Activated CD4-positive, alpha-beta T cell treated with anti-CD3 and anti-CD28 coated beads for 36 hours (primary cell): ENCODE results near the gene TSPAN2. TPM values are rescaled to one million over a fixed set of nuclear protein-coding genes. Genes with fewer than 3 reads are reported as not detected.

Experiments used
- ATAC-seq: fragments of 200-7000 bp; cut with Tn5 transposase; one replicate; pipeline ENCODE4 v1.10.0; 2021; ENCODE audit warnings: mild to moderate bottlenecking, moderate library complexity
- CTCF ChIA-PET: fragments of 350-600 bp; sonication (Branson Sonifier 250); formaldehyde crosslinking; loops from one replicate; lab custom pipeline; 2021; ENCODE audit warnings: antibody characterized with exemption; lab: Charles Lee
- POLR2A ChIA-PET: fragments of 350-600 bp; sonication (Branson Sonifier 250); formaldehyde crosslinking; loops from one replicate; lab custom pipeline; 2021; ENCODE audit warnings: antibody characterized with exemption, inconsistent platforms; lab: Charles Lee
- DNase-seq: peaks from one replicate; pipeline ENCODE4 v3.0.0-alpha.2; 2020
- H3K27ac Mint-ChIP-seq: one replicate; pipeline ENCODE4 v1.8.0; 2021; ENCODE audit warnings: mixed read lengths
- H3K27me3 Mint-ChIP-seq: one replicate; pipeline ENCODE4 v1.8.0; 2021; ENCODE audit warnings: mixed read lengths
- H3K36me3 Mint-ChIP-seq: one replicate; pipeline ENCODE4 v1.8.0; 2021; ENCODE audit warnings: low read depth, mixed read lengths
- H3K4me1 Mint-ChIP-seq: one replicate; pipeline ENCODE4 v1.8.0; 2021; ENCODE audit warnings: mixed read lengths
- H3K4me3 Mint-ChIP-seq: one replicate; pipeline ENCODE4 v1.8.0; 2021; ENCODE audit warnings: mild to moderate bottlenecking, moderate library complexity, mixed read lengths
- H3K9me3 Mint-ChIP-seq: one replicate; pipeline ENCODE4 v1.8.0; 2021; ENCODE audit warnings: low read depth, mixed read lengths
- intact Hi-C, 2 experiments: fragments of 100-400 bp; cut with DNase I in 1 of 2; cut with micrococcal nuclease in 1 of 2; formaldehyde crosslinking; loops; one replicate each; pipeline versions ENCODE4 v1.14.2 to v1.15.1; 2022 to 2024; cut with DNase I, micrococcal nuclease
- total RNA-seq, 2 experiments: library from RNA; stranded (reverse); gene quantifications; one replicate each; pipeline ENCODE4 v1.2.3, GENCODE V29; 2021

TSPAN2 gene
- total RNA-seq = under 1 TPM; 0.69 to 0.91 TPM

DNA sequence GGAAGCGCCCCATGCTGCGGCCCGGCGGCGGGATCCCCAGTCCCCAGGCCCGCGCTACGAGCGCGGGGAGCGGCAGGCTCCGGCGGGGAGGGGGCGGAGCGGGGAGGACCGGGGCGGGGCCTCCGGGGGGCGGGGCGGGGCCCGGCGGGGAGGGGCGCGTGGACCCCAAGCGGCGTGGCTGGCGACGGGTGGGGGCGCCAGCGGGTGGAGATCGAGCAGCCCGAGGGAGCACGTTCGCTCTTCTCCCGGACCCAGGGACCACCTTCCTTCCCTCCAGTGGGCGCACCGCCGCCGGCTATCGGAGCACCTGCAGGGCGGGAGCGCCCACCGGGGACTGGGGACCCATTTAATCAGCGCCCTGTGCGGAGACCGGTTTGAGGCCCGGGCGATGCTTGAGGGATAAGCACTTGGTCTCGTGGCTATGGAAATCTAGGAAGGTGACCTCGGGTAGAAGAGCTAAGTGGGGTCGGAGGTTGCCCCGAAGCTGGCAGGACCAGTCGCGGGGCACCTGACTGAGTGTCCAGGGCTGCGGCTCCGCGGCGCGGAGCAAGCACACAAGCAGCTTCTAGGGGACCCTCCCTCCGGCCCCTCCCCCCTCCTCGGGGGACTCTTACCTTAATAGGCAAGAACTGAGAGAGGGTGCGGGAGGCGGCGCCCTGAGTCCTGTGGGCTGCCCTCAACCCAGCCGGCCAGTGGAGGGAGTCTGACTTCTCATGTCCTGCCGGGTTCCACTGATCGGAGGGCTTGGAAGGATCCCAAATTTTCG is at the start of gene TSPAN2:
Gene TSPAN2, minus strand, starts transcription at position 84 of the 766 bp plus-strand sequence. Its CDS starts 71 bp downstream, at position 13.
- ChIA-PET CTCF (interaction anchor here (0.5 to 1.1 kb wide), 2 partner anchors 12 to 36 kb away, joined by 3 read pairs; no protein-coding TSS in a partner anchor), POLR2A (no interaction called here)
- Mint-ChIP-seq H3K36me3 (no peaks in the 10 kb centered on the region), H3K4me3 (peak within 1 kb of the TSS; percentile 70), H3K4me1 (peaks cover 32% of the 10 kb centered on the region), H3K27me3 (peaks cover 3% of the 10 kb centered on the region), H3K9me3 (no peaks in the 10 kb centered on the region), H3K27ac (peak within 1 kb of the TSS; percentile 1)
- ATAC-seq (peak; percentile 80), DNase-seq (peak; percentile 65)
- intact Hi-C loops = loop anchor here (1.0 to 10.0 kb wide), 4 partner anchors 10 to 745 kb away; no protein-coding TSS in a partner anchor

DNA sequence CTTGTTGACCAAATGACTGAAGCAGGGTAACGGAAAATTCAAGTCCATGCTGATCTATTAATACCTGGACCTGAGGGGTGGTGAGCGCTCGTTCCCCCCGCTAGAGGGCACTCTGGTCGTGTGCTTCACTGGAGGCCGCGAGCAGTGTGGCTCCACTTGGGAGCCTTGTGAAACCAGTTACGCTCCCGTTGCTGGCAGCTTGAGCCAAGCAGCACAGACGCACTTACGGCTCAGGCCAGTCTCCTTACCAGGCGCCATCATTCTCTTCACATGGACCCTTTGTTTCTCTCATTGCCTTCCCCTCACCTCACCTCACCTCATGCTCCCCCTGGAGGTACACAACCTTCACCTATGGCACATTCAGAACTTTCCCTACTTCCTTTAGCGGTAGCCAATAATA is 49.7 kb upstream of the TSPAN2 start:
- POLR2A ChIA-PET = no interaction called here
- H3K4me3 Mint-ChIP-seq = peak overlapping the region; percentile 11
- peak; percentile 88 for ATAC-seq
- no peaks in the 10 kb centered on the region for H3K36me3 Mint-ChIP-seq
- no peaks in the 10 kb centered on the region for H3K9me3 Mint-ChIP-seq
- H3K4me1 Mint-ChIP-seq = peaks cover 4% of the 10 kb centered on the region
- H3K27me3 Mint-ChIP-seq = peaks cover 11% of the 10 kb centered on the region
- intact Hi-C loops = loop anchor here (1.0 to 10.0 kb wide), 5 partner anchors 138 to 456 kb away; no protein-coding TSS in a partner anchor
- no peak overlapping the region for H3K27ac Mint-ChIP-seq
- CTCF ChIA-PET = interaction anchor here (0.6 to 2.2 kb wide), 10 partner anchors 10 to 460 kb away, joined by 3 to 10 read pairs (median 4); no protein-coding TSS in a partner anchor
- peak; percentile 79 for DNase-seq

DNA sequence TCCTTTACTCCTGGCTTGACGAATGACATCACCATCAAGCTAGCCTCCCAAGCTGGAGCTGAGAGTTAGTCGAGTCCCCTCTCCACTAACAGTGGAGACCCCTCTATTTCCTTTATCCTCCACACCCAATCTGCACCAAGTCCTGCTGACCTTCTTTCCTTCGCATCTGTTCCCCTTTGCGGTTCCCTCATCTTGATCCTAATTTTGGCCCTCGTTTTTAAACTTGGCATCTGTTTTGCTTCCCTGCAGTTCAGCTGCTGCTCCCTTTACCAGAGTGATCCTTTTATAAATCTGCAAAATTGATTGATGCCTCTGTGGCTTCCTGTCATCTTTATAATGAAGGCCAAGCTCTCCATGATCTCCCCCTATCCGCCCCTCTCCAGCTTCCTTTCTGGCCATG is 49.0 kb upstream of the TSPAN2 start:
- no peak for DNase-seq
- CTCF ChIA-PET = interaction anchor here (0.6 to 2.2 kb wide), 14 partner anchors 11 to 461 kb away, joined by 3 to 12 read pairs (median 4); no protein-coding TSS in a partner anchor
- intact Hi-C loops = loop anchor here (2.0 to 10.0 kb wide), 4 partner anchors 139 to 457 kb away; no protein-coding TSS in a partner anchor
- no peaks in the 10 kb centered on the region for H3K9me3 Mint-ChIP-seq
- H3K27ac Mint-ChIP-seq = no peak overlapping the region
- no peak overlapping the region for H3K4me3 Mint-ChIP-seq
- POLR2A ChIA-PET = no interaction called here
- H3K27me3 Mint-ChIP-seq = peaks cover 11% of the 10 kb centered on the region
- no peak for ATAC-seq
- H3K4me1 Mint-ChIP-seq = peaks cover 4% of the 10 kb centered on the region
- H3K36me3 Mint-ChIP-seq = no peaks in the 10 kb centered on the region

DNA sequence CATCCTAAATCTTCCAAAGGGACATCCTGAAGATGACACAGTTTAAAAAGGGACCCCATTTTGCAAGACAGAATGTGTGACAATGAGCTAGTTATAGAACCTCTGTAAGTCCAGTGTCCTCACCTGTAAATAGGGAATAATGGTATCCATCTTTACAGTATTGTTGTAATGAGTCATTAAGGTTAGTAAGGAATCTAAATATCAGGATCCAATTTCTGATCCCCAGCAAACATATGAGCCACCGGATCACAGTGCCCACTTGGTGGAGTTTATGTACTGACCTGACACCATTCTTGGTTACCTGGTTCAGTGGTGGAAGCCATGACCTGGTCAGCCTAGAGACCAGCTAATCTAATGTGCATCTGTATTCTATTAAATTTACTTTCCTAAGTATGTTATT is 47.9 kb upstream of the TSPAN2 start:
- peaks cover 11% of the 10 kb centered on the region for H3K27me3 Mint-ChIP-seq

DNA sequence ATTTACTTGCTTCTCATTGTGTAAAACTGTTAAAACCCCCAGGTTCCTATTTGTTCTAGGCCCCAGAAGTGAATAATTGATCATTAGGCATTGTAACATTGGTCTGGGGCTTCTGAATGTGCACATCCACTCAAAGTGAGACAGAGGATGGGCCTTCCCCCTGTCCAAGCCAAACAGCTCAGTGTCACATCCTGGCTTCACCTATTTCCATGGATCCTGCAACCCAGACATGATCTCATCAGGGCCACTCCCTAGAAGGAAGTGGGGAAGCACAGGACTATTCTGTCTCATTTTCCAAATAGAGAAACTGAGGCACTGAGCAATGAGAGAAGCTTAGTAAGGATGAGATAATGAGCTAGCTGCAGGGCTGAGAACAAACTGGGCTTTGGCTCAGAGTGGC is 47.4 kb upstream of the TSPAN2 start:
- no peaks in the 10 kb centered on the region for H3K36me3 Mint-ChIP-seq
- H3K4me1 Mint-ChIP-seq = peaks cover 4% of the 10 kb centered on the region
- H3K27ac Mint-ChIP-seq = no peak overlapping the region

More for the DNA sequence above, 47.9 kb upstream of the TSPAN2 start:
- no peak overlapping the region for H3K4me3 Mint-ChIP-seq
- no peaks in the 10 kb centered on the region for H3K36me3 Mint-ChIP-seq
- intact Hi-C loops = loop anchor here in 1 of 2 experiments (5.0 to 10.0 kb wide), 2 partner anchors 140 to 338 kb away; no protein-coding TSS in a partner anchor
- ChIA-PET CTCF (interaction anchor here (0.6 to 2.2 kb wide), 15 partner anchors 8 to 544 kb away, joined by 3 to 12 read pairs (median 4); no protein-coding TSS in a partner anchor), POLR2A (no interaction called here)
- H3K9me3 Mint-ChIP-seq = no peaks in the 10 kb centered on the region
- DNase-seq (no peak), ATAC-seq (no peak)
- H3K4me1 Mint-ChIP-seq = peaks cover 4% of the 10 kb centered on the region
- H3K27ac Mint-ChIP-seq = no peak overlapping the region

DNA sequence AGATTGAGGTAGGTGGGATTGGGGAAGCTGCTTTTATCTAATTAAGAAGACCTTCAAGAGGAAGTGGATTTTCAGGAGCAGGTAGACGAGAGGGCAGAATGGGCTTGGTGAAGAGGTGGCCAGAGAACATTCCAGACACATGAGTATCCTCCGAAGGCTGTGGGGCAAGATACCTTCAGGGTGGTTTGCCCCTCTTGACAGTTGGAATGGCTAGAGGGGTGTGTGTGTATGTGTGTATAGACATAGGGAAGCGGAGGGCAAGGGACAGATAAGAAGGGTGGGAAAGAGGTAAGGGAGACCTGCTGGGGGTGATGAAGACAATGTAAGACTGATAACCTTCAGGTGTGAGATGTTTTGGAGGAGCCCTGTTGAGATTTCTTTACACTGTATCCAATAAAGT is 46.8 kb upstream of the TSPAN2 start:
- DNase-seq = no peak
- Mint-ChIP-seq H3K9me3 (no peaks in the 10 kb centered on the region), H3K27ac (no peak overlapping the region), H3K4me1 (peaks cover 4% of the 10 kb centered on the region), H3K36me3 (no peaks in the 10 kb centered on the region), H3K27me3 (peaks cover 7% of the 10 kb centered on the region), H3K4me3 (no peak overlapping the region)
- CTCF ChIA-PET = interaction anchor here (0.6 to 1.2 kb wide), 3 partner anchors 162 to 460 kb away, joined by 3 read pairs; no protein-coding TSS in a partner anchor
- no peak for ATAC-seq
- POLR2A ChIA-PET = no interaction called here
- intact Hi-C loops = loop anchor here in 1 of 2 experiments (5.0 to 10.0 kb wide), 2 partner anchors 141 to 339 kb away; no protein-coding TSS in a partner anchor

More for the DNA sequence above, 47.4 kb upstream of the TSPAN2 start:
- Mint-ChIP-seq H3K4me3 (no peak overlapping the region), H3K27me3 (peaks cover 8% of the 10 kb centered on the region), H3K9me3 (no peaks in the 10 kb centered on the region)
- ChIA-PET POLR2A (no interaction called here), CTCF (interaction anchor here (0.6 to 2.0 kb wide), 9 partner anchors 9 to 459 kb away, joined by 3 to 12 read pairs (median 5); no protein-coding TSS in a partner anchor)
- intact Hi-C loops = loop anchor here in 1 of 2 experiments (5.0 to 10.0 kb wide), 2 partner anchors 141 to 338 kb away; no protein-coding TSS in a partner anchor
- no peak for ATAC-seq
- no peak for DNase-seq

DNA sequence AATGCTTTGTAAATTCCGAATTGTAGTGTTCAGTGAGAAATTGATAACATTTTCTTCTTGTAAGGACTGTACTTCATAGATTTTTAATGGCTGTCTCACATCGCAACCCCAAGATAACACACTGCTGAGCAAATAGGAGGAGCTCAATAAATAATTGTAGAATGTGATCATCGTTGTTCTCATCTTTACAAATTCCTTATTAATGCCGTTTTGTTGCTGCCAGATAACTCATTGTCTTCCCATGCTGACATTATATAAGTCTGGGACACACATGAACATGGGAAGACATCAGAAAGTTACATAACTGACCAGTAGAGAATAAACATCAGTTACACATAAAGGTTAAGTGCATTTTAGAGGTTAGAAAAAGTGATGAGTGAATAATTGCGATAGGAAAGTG is 46.4 kb upstream of the TSPAN2 start:
- Mint-ChIP-seq H3K9me3 (no peaks in the 10 kb centered on the region), H3K36me3 (no peaks in the 10 kb centered on the region), H3K27me3 (peaks cover 7% of the 10 kb centered on the region), H3K4me3 (no peak overlapping the region), H3K4me1 (peaks cover 4% of the 10 kb centered on the region), H3K27ac (no peak overlapping the region)
- ChIA-PET POLR2A (no interaction called here), CTCF (interaction anchor here (0.6 to 1.2 kb wide), 2 partner anchors 162 to 460 kb away, joined by 3 read pairs; no protein-coding TSS in a partner anchor)
- ATAC-seq (no peak), DNase-seq (no peak)
- intact Hi-C loops = loop anchor here in 1 of 2 experiments (2.0 to 10.0 kb wide), 3 partner anchors 21 to 339 kb away; no protein-coding TSS in a partner anchor

DNA sequence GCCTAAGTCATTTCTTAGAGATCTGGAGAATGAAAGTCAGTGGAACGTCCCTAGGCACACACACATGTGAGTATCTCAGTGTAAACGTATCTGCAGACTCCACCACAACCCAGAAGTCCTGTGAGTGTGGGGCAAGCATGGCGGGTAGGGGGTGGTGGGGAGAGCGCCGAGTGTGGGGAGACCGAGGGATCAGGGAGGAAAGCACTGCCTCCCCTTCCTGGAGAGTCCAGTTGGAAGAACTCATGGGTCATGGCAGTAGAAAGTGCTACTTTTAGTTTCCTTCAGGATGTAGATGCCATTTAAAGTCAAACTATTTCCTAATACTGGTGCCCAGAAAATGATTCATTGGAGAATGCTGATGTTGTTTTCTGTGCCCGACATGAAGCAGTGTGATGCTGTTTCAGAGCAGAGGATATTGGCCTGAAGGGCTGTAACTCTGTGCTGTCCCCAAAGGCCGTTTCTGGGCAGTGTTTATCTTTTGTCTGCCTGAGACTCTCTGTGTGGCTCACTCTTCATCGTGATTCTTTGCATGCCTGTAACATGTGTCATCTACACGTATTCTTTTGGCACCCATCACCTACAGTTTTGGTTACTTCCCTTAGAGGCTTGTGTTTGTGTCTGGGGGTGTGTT is 45.7 kb upstream of the TSPAN2 start:
- Mint-ChIP-seq H3K4me1 (peaks cover 4% of the 10 kb centered on the region), H3K9me3 (no peaks in the 10 kb centered on the region), H3K27ac (no peak overlapping the region), H3K4me3 (no peak overlapping the region), H3K36me3 (no peaks in the 10 kb centered on the region), H3K27me3 (peaks cover 7% of the 10 kb centered on the region)
- no peak for ATAC-seq
- DNase-seq = no peak
- ChIA-PET POLR2A (no interaction called here), CTCF (no interaction called here)
- intact Hi-C loops = loop anchor here in 1 of 2 experiments (2.0 to 10.0 kb wide), 3 partner anchors 20 to 340 kb away; no protein-coding TSS in a partner anchor

DNA sequence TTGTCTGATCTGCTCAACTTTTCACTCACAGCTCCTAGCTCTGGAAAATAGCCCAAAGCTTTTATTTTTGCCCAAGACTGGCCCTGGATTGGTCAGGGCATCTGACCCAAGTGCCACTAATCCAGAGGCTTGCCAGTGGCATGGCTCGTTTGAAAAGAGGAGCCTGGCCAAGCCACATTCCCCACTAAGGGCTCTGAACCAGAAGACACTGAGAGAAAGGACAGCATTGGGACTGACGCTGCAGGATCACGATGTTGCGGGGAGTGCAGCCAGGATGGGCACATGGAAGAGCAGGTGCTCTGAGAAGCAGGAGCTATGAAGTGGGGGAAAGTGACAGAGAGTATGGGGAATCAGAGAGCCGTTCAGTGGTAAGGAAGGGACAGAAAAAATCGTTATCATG is 44.9 kb upstream of the TSPAN2 start:
- CTCF ChIA-PET = no interaction called here
- POLR2A ChIA-PET = no interaction called here
- DNase-seq = no peak
- Mint-ChIP-seq H3K4me1 (peaks cover 3% of the 10 kb centered on the region), H3K27me3 (peaks cover 7% of the 10 kb centered on the region), H3K9me3 (no peaks in the 10 kb centered on the region), H3K36me3 (no peaks in the 10 kb centered on the region), H3K27ac (no peak overlapping the region), H3K4me3 (no peak overlapping the region)
- intact Hi-C loops = loop anchor here in 1 of 2 experiments (2.0 to 10.0 kb wide), 2 partner anchors 19 to 341 kb away; no protein-coding TSS in a partner anchor
- ATAC-seq = no peak

DNA sequence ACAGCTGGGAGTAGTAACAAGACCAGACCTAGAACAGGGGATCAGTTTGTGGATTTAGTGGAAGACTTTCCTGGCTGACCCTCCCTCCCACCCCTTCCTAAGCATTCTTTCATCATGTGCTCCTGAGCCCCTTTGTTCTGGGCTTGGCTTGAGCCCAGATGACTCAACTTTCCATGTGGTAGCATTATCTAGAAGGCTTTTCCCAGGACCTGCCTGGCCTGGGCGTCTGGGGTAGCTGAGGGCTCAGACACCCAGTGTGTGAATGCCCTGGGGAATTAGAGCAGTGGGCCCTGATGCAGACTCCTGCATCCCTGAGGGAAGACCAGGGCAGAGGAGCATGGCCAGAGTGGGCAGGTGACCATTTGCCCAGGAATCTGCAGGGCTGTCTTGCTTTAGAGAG is 44.1 kb upstream of the TSPAN2 start:
- no peaks in the 10 kb centered on the region for H3K9me3 Mint-ChIP-seq
- no peak overlapping the region for H3K4me3 Mint-ChIP-seq
- intact Hi-C loops = loop anchor here in 1 of 2 experiments (10.0 kb wide), 1 partner anchor 341 kb away; no protein-coding TSS in a partner anchor
- ChIA-PET CTCF (no interaction called here), POLR2A (no interaction called here)
- no peaks in the 10 kb centered on the region for H3K4me1 Mint-ChIP-seq
- H3K27ac Mint-ChIP-seq = no peak overlapping the region
- no peaks in the 10 kb centered on the region for H3K36me3 Mint-ChIP-seq
- ATAC-seq (no peak), DNase-seq (no peak)
- H3K27me3 Mint-ChIP-seq = peaks cover 4% of the 10 kb centered on the region

DNA sequence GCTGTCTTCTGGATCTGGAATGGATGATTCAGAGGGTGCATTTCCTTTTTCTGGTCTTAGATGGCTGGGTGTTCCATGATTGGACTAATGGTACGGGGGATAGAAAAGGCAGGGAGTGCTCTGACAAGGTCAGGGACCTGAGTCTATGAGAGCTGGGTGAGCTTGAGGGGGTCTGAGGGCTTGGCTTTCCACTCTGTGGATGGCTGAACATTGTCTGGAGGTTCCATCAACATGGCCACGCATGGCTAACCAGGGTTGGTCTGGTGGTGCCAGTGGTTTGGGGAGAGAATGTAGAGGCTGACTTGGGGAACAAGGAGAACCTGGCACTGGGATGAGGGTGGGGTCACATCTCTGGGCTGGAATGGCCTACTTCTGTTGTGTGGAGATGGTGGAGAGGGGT is 41.5 kb upstream of the TSPAN2 start:
- Mint-ChIP-seq H3K27ac (no peak overlapping the region), H3K4me3 (no peak overlapping the region), H3K4me1 (no peaks in the 10 kb centered on the region), H3K27me3 (peaks cover 2% of the 10 kb centered on the region), H3K9me3 (no peaks in the 10 kb centered on the region), H3K36me3 (no peaks in the 10 kb centered on the region)
- ChIA-PET POLR2A (no interaction called here), CTCF (interaction anchor here (1.4 kb wide), 1 partner anchor 18 kb away, joined by 3 read pairs; no protein-coding TSS in a partner anchor)
- DNase-seq (no peak), ATAC-seq (no peak)
- intact Hi-C loops = loop anchor here in 1 of 2 experiments (10.0 kb wide), 1 partner anchor 344 kb away; no protein-coding TSS in a partner anchor
